HG02840 (cell line): ENCODE measurements around the gene PGLYRP1.

Experiments used
- ATAC-seq: cut with Tn5 transposase; IDR thresholded peaks from one replicate; pipeline ENCODE4 v1.9.1; 2021; ENCODE audit warnings: mild to moderate bottlenecking, moderate library complexity, moderate number of reproducible peaks; ENCODE audit not compliant: unreplicated experiment, low FRiP score

PGLYRP1 gene

DNA sequence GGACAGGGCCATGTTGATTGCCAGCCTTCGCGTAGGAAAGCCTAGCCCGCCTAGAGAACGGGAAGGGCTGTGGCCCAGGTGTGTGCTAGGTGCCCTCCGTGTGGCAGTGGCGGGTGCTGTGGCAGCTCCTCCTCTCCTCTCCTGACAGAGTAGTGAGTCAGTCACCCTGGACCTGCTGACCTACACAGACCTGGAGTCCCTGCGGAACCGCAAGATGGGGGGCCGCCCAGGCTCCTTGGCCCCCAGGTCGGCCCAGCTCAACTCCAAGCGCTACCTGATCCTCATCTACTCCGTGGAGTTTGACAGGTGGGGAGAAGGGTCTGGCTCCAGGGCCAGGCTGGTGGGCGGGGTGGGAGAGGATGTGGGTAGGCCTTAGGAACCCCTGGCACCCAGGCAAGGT lies 16.4 kb downstream of the PGLYRP1 start:
- no peak for ATAC-seq

DNA sequence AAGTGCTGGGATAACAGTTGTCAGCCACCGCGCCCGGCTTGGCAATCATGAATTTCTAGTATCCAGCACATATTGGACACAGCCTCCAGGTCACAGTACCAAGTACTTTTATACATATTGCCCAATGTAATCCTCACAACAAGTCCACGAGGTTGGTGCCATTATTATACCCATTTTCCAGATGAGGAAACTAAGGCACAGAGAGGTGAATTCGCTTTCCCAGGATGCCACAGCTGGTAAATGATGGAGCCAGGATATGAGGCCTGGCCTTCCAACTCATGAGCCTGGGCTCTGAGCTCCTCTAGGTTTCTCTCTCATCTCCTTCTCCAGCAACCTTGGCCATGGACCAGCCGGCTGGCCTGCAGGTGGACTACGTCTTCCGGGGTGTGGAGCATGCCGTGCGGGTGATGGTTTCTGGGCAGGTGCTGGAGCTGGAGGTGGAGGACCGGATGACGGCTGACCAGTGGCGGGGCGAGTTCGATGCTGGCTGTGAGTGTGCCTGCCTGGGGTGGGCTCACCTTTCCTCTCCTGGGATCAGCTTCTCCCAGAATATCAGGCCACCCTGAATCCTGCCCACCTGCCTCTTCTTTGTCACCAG lies 20.1 kb downstream of the PGLYRP1 start:
- no peak for ATAC-seq

DNA sequence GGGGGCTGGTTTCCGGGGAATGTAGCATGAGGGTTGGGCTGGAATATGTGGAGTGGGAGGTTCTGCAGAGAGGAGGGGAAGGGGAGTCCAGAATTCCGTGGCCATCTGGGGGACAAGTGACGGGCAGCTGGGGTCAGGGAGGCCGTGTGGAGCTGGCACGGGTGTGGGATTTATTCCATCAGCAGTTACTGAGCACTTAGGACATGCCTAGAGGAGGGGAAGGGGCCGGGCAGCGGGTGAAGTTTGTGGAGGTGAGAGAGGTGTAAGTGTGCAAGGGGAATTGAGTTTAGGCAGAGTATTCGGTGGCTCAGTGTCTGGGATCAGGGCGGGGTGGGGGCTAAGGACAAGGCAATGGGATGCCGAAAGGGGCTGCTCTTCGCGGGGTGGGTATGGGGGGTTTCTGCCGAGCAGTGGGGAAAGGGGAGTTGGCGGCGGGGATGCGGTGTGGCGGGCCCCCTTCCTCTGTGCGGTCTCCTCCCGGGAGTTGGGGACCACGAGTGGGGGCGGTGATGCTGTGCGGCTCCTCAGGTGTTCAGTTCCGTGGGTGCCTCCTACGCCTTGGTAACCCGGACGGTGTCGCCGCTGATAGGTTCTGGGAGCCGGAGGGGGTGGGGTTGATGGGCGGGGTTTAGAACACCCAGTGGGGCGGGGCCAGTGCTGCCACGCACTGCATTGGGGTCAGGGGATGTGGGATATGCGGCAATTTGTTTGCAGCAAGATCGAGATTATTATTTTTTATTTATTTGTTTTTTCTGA lies 22.2 kb downstream of the PGLYRP1 start:
- ATAC-seq = no peak

DNA sequence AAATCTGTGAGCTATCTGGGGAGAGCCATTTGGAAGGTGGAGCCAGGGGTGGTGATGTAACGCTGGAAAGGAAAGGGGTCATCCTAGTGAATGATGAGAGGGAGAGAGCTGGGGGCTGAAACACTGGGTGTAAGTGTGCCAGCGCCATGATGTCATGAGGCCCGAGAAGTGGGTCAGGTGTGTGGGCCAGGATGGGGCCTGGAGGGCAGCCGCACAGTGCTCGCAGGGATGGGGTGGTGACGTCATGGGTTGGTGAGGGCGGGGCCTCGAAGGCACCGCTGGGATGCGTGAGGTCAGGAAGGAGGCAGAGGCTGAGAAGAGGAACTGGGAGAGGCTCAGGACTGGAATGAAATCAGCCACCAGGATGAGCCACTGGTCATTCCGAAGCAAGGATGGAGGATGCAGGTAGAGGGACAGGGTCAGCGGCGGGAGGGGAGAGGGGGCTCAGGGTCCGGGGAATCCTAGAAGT lies 23.2 kb downstream of the PGLYRP1 start:
- no peak for ATAC-seq

DNA sequence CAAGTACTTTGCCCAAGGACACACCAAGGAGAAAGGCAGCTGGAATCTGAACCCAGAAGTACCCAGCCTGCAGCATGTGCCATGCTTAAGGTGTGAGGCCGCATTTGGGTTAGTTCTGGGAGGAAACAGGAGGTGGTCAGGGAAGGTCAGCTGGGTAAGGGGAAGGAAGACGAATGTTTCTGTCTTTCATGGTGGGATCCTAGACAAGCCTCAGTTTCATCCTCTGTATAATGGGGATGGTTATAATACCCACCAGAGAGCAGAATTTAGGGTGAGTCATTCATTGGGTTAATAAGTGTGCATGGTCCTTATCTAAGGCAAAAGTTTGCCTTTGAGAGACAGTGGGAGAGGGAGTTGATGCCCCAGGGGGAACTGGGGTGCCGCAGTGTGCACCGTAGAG lies 24.0 kb downstream of the PGLYRP1 start:
- ATAC-seq = no peak

DNA sequence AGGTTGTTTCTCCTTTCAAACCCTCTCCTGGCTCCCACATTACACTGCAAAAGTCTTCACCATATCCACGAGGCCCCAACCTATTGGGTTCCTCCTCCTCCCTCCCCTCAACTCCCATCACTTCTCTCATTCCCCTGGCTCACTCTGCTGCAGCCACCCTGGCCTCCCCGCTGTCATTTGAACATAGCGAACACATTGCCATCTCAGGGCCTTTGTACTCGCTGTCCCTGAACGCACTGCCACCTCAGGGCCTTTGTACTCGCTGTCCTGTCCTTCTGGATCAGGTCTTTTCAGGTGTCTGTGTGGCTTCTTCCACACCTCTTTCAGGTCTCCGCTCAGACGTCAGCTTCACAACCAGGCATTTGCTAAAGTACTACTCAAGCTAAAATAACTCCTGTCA lies 25.9 kb downstream of the PGLYRP1 start:
- no peak for ATAC-seq

DNA sequence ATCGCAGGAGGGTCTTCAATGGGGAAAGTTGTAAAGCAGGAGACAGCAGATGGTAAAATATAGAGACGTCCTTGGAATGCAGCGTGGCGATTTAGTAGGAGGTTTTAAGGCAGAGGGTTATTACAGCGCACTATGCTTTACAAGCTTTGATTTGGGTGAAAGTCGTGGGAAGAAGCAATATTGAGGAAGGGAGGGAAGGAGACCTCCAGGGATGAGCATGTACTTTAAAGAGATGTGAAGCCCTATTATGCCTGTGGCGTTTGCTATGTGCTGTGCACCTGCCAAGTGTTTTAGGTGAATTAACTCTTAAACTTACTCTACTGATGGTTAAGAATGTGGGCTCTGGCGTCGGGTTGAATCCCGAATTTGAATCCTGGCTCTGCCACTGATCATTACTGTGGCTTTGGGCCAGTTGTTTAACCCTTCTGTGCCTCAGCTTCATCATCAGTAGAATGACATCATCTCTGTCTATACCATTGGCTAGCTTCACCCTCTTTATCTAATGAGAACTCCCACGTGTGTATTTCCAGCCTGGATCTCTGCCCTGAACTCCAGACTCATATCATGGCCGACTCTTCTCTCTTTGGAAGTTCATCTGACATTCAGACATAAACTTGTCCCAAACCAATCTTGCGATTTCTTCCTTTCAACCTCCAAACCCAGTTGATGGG lies 27.0 kb downstream of the PGLYRP1 start:
- ATAC-seq = no peak

DNA sequence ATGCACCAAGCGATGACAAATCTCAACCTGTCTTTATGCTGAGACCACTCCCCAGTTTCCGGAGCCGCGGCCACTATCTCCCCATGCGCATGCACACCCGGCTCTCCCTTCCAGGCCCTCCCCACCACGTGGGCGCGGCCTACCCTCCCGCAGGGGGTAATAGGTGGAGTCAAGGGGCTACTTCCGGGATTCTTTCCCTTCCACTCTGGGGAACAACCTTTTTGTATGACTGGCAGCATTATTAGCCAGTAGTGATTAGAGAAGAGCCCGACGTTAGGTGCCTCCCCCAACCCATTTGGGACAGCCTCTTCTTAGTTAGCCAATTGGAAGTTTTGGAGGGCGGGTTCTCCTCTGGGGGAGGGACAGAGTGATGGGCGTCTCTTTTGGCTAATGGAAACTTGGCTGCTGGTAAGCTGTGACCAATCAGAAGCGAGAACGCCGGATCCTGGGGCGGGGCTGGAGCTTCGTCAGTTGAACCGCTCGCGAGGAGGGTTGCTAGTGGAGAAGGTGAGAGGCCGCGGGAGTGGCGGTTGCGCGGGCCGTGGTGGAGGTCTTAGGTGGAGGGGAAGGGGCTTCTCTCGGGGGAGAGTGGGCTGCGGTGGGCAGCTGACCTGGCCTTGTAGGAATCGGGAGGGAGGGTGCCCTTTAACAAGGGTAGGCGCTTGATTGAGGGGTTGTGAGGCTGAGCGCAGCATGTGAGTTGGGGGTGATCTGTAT lies 27.7 kb downstream of the PGLYRP1 start, which contains the start of gene CCDC61:
CCDC61 (plus strand) TSS at position 470 of the 717 bp plus-strand sequence. CDS start 7,552 bp downstream, outside the sequence.
- ATAC-seq = peak; percentile 98

DNA sequence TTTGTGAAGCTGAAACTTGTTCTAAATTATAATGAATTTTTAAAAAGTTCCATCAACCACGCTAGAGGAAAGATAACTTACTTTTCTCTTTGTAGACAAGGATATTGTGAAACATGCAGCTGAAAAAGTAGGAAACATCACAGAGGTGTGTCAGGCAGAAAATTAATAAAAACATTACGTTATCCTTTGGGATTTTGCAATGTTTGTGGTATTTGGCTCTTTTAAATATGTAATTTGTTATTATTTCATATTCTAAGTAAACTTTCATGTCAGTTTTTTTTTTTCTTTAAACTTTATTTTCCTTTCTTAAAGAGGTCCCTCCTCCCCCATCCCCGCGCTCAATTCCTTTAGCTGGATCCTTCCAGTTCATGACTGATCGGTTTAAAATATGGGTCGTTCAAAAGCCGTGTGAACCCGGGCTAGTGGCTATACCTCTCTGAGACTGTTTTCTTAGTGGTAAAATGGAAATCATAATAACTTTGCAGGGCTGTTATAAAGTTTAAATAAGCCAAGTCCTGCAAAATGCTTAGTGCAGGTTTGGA lies 28.3 kb downstream of the PGLYRP1 start:
- no peak for ATAC-seq

DNA sequence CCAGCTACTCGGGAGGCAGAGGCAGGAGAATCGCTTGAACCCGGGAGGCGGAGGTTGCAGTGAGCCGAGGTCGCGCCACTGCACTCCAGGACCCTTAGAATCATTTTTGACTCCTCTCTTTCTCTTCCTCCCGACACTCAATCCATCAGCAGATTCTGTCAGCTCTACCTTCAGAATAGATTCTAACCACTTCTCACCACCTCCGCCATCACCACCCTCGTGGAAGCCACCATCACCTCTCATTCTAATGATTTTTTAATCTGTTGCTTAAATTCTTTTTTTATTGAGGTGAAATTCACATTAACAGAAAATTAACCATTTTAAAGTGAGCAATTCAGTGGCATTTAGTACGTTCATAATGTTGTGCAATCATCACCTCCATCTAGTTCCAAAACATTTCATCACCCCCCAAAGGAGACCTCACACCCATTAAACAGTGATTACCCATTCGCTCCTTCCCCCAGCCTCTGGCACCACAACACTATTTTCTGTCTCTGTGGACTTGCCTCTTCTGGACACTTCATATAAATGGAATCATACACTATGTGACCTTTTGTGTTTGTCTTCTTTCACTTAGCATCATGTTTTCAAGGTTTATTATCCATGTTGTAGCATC lies 32.6 kb downstream of the PGLYRP1 start:
- ATAC-seq = no peak

DNA sequence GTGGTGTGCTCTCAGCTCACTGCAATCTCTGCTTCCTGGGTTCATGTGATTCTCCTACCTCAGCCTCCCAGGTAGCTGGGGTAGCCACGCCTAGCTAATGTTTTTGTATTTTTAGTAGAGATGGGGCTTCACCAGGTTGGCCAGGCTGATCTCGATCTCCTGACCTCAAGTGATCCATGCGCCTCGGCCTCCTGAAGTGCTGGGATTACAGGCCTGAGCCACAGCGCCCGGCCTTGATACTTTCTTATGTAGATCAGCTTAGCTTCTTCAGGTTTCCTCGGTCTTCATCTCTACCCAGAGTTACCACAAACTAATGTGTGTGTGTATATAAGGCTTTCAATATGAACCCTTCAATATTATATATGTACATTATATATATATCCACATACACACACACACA lies 37.5 kb downstream of the PGLYRP1 start:
- ATAC-seq = no peak

DNA sequence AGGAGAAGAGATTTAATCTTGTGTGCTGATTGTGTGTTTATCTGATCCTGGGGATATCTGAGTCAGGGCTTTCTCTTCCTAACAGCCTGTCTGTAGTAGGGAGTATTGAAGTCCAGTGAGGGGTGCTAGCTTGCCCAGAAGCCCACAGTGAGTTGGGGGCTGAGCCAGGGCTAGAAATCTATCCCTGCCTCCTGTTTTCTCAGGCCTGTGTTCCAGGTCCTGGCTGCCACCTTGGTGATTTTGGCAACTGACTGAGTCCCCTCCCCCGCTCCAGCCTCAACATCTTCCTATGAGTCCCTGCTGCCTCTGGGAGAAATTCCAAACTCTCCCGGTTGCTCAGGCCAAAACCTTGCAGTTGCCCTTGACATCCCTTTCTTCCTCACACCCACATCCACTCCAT lies 41.5 kb downstream of the PGLYRP1 start:
- no peak for ATAC-seq

DNA sequence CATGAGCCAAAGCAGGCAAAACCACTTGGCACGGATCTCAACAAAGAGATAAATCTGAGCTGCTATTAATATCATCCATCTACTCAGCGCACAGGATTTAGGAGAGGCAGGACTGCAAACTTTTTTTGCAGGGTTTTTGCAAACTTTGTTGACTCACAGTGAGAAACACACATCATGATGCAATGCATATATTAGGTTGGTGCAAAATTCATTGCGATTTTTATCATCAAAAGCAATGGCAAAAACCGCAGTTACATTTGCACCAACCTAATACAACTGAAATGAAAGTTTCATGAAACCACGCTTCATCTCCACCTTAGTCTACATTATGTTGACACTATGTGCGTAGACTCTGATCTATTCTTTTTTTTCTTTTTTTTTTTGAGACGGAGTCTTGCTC lies 44.7 kb downstream of the PGLYRP1 start:
- no peak for ATAC-seq

DNA sequence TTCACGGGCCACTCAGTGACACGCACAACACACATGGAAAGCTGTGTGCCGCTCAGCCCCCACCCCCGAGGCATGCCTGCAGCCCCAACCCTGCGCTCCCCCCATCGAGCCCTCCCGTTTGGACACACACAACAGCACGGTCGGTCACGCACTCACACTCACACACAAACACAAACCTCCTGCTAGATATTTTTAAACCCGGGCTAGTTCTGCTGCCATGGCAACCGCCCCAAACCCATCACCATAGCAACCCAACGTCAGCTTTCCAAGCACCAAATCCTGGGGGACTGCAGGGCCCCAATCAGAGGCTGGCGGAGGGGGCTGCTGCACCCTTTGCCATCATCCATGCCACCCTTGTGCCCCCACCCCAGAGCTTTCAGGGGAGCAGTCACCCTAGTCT lies 46.7 kb downstream of the PGLYRP1 start:
- no peak for ATAC-seq

DNA sequence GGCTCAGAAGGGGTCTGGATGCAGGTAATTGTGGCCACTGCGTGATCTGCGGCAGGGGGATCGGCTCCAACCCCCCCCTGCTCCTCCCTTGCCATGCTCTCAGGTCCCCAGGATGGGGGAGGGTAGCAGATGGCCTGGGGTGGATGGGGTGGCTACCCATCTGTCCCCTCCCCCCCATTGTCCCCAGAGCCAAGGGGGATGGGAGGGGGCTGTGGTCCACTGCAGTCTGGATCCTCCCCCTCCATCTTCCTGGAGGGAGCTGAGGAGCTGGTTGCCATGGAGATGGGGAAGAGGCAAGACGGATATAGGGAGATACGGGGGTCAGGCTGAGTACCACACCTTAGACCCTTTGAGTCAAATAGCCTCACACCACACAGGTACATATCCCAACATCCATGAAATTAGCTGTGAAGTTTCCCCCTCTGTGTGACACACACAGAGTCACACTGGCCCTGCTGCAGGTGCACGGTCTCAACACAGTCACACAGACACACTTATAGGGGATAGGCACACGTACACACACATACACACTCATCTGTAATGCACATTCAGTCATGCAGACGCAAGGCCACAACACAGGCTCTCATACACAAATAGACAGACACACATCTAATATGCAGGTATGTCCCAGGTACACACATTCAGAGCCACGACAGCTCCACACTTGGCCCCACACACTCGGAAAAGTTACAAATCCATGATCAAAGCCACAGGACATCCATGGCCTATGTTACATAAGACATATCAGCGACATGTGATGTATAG lies 47.4 kb downstream of the PGLYRP1 start:
- no peak for ATAC-seq

DNA sequence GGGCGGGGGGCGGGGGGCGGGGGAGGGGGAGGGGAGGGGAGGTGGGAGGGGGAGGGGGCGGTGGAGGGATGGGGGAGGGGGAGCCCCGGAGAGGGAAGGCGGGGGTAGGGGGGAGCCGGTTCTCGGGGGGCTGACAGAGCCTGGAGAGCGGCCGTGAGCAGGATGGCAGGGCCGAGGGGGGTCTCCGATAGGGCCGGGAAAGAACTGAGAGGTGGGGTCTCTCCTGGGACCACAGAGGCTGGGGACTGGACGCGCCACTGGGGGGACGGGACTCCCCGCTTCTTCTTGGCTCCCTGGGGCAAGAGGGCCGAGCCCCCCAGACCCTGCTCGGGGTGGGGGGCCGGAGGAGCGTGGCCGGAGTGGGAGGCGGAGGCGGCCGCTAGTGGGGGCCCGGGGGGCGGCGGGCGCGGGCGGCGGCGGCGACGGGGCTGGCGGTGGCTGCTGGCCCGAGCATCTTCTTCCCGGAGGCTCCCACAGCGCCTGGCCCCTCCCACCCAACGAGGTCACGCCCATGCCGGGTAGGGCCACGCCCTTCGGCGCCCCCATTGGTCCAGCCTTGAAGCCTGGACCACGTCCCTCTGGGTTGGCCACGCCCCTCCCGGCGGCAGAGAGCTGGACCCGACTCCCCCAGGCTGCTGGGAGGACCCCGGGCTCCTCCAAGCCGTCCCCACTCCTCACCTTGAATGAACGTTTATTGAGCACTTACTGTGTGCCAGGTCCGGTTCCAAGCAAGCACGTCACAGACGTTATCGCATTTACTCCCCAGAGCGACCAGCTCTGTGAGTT lies 49.1 kb downstream of the PGLYRP1 start, which contains the start of gene NOVA2:
NOVA2 (minus strand) TSS at position 313 of the 786 bp plus-strand sequence. CDS start 514 bp downstream, outside the sequence.
- ATAC-seq = no peak

DNA sequence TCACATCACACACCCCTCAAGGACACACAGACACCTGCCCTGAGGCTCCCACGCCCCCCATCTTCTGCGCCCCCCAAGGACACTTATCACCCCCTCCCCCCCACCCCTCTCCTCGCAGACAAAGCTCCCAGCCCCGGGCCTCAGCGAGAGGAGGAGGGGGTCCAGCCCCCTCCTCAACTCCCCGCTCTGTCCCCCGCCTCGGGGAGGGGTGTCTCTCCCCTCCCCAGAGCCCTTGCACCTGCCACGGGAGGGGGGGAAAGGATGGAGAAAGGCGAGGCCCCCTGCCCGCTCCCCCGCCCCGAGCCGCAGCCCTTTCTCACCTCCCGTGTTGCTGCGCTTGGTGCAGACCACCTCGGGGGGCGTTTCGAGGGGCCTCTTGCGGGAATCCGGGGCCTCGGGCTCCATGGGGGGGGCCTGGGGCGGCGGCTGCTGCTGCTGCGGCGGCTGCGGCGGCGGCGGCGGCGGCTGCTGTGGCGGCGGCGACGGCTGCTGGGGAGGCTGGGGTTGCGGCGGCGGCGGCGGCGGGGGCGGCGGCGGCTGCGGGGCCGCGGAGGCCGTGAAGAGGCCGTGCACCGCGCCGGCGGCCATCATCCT lies 49.8 kb downstream of the PGLYRP1 start:
- ATAC-seq = no peak
